DMS79 (cell line): ENCODE measurements around the gene SAC3D1.
A peak's percentile ranks its signal among the peaks of the same experiment; 100 is the strongest.
"Not testable (repeated sequence)": the region's sequence is repeated elsewhere in the genome, so short reads cannot be mapped to it uniquely, and the experiment has no call there.

Experiments used
- DNase-seq: peaks from one replicate; lab custom pipeline; 2025; lab: John Stamatoyannopoulos, UW

Gene SAC3D1

GRCh38 chr11:65040847-65041622 lies at the start of gene SAC3D1:
Gene SAC3D1, plus strand, starts transcription at chr11:65041210. Its CDS starts 83 bp downstream, at chr11:65041293.
- peak; percentile 97 for DNase-seq

GRCh38 chr11:64994318-64994717 lies 46.7 kb upstream of the SAC3D1 start:
- no peak for DNase-seq

- DNase-seq = no peak
These were observed 44.7 kb upstream of the SAC3D1 start for GRCh38 chr11:64996327-64996709.

- peak; percentile 47 for DNase-seq
These were observed 44.2 kb upstream of the SAC3D1 start, which contains the start of gene BATF2 for GRCh38 chr11:64996710-64997380. Gene BATF2, minus strand, starts transcription at chr11:64996971. Its CDS starts 57 bp downstream, at chr11:64996914.

- no peak for DNase-seq
These were observed 42.9 kb upstream of the SAC3D1 start for GRCh38 chr11:64998141-64998540.

- no peak for DNase-seq
These were observed 42.1 kb upstream of the SAC3D1 start for GRCh38 chr11:64998690-64999431.

- no peak for DNase-seq
These were observed 41.5 kb upstream of the SAC3D1 start for GRCh38 chr11:64999478-64999877.

- DNase-seq = no peak
These were observed 38.3 kb upstream of the SAC3D1 start for GRCh38 chr11:65002706-65003105.

- no peak for DNase-seq
These were observed 37.7 kb upstream of the SAC3D1 start for GRCh38 chr11:65003282-65003681.

- DNase-seq = not testable (repeated sequence)
These were observed 37.0 kb upstream of the SAC3D1 start for GRCh38 chr11:65003968-65004367.

GRCh38 chr11:65008016-65008415 lies 33.0 kb upstream of the SAC3D1 start:
- DNase-seq = no peak

- DNase-seq = no peak
These were observed 32.1 kb upstream of the SAC3D1 start for GRCh38 chr11:65008873-65009272.

GRCh38 chr11:65013130-65013887 lies 27.7 kb upstream of the SAC3D1 start:
- DNase-seq = peak; percentile 58

GRCh38 chr11:65013888-65014725 lies 26.9 kb upstream of the SAC3D1 start, which contains the start of gene ARL2:
Gene ARL2, plus strand, starts transcription at chr11:65014160. Its CDS starts 48 bp downstream, at chr11:65014208.
- peak; percentile 85 for DNase-seq

- no peak for DNase-seq
These were observed 26.2 kb upstream of the SAC3D1 start for GRCh38 chr11:65014726-65015227.

GRCh38 chr11:65016705-65017104 lies 24.3 kb upstream of the SAC3D1 start:
- DNase-seq = no peak

GRCh38 chr11:65017937-65018336 lies 23.1 kb upstream of the SAC3D1 start:
- no peak for DNase-seq

GRCh38 chr11:65019824-65020223 lies 21.2 kb upstream of the SAC3D1 start:
- DNase-seq = no peak

- no peak for DNase-seq
These were observed 20.0 kb upstream of the SAC3D1 start for GRCh38 chr11:65021003-65021402.

- no peak for DNase-seq
These were observed 19.5 kb upstream of the SAC3D1 start for GRCh38 chr11:65021509-65021908.

- DNase-seq = not testable (repeated sequence)
These were observed 17.5 kb upstream of the SAC3D1 start for GRCh38 chr11:65023502-65023901.
